HG02623 (cell line): ENCODE measurements around the gene TBCD.
"Not testable (repeated sequence)": the region's sequence is repeated elsewhere in the genome, so short reads cannot be mapped to it uniquely, and the experiment has no call there.

Source experiments
- ATAC-seq: cut with Tn5 transposase; IDR thresholded peaks from one replicate; pipeline ENCODE4 v1.9.1; 2021; ENCODE audit warnings: moderate library complexity; ENCODE audit not compliant: unreplicated experiment

The TBCD gene

GRCh38 chr17:82765371-82765770, 13.5 kb downstream of the TBCD start:
- no peak for ATAC-seq

- ATAC-seq = no peak
Measured at GRCh38 chr17:82767041-82767754, 15.3 kb downstream of the TBCD start.

- no peak for ATAC-seq
Measured at GRCh38 chr17:82769041-82769440, 17.2 kb downstream of the TBCD start.

GRCh38 chr17:82772026-82772425, 20.2 kb downstream of the TBCD start:
- no peak for ATAC-seq

GRCh38 chr17:82774456-82774855, 22.6 kb downstream of the TBCD start:
- not testable (repeated sequence) for ATAC-seq

GRCh38 chr17:82775001-82775823, 23.3 kb downstream of the TBCD start:
- no peak for ATAC-seq

- ATAC-seq = no peak
Measured at GRCh38 chr17:82776454-82776853, 24.6 kb downstream of the TBCD start.

- not testable (repeated sequence) for ATAC-seq
Measured at GRCh38 chr17:82777778-82778375, 26.0 kb downstream of the TBCD start.

- ATAC-seq = no peak
Measured at GRCh38 chr17:82779541-82779940, 27.7 kb downstream of the TBCD start.

- ATAC-seq = no peak
Measured at GRCh38 chr17:82780195-82780594, 28.3 kb downstream of the TBCD start.

- ATAC-seq = no peak
Measured at GRCh38 chr17:82780971-82781893, 29.4 kb downstream of the TBCD start.

GRCh38 chr17:82781894-82782274, 30.0 kb downstream of the TBCD start:
- ATAC-seq = no peak

- no peak for ATAC-seq
Measured at GRCh38 chr17:82782657-82783207, 30.9 kb downstream of the TBCD start.

GRCh38 chr17:82783498-82783897, 31.6 kb downstream of the TBCD start:
- no peak for ATAC-seq

- not testable (repeated sequence) for ATAC-seq
Measured at GRCh38 chr17:82785581-82785980, 33.7 kb downstream of the TBCD start.

GRCh38 chr17:82786427-82786826, 34.6 kb downstream of the TBCD start:
- ATAC-seq = no peak

- no peak for ATAC-seq
Measured at GRCh38 chr17:82787081-82787848, 35.4 kb downstream of the TBCD start.

GRCh38 chr17:82788206-82789001, 36.5 kb downstream of the TBCD start:
- ATAC-seq = no peak

- ATAC-seq = no peak
Measured at GRCh38 chr17:82789051-82789592, 37.3 kb downstream of the TBCD start.
